NCI-H748 treated with DMSO at 0.1 percent for 48 hours (cell line): ENCODE results near the gene MICAL2.

Experiments used
- DNase-seq: peaks from one replicate; lab custom pipeline; 2025; lab: John Stamatoyannopoulos, UW

MICAL2 gene

GRCh38 chr11:12171921-12172320 is 61.5 kb downstream of the MICAL2 start:
- DNase-seq = no peak

- no peak for DNase-seq
Measured at GRCh38 chr11:12172493-12173013, 62.2 kb downstream of the MICAL2 start.

GRCh38 chr11:12173111-12173510 is 62.7 kb downstream of the MICAL2 start:
- DNase-seq = no peak

GRCh38 chr11:12174128-12174476 is 63.7 kb downstream of the MICAL2 start:
- DNase-seq = no peak

- no peak for DNase-seq
Measured at GRCh38 chr11:12174477-12175143, 64.2 kb downstream of the MICAL2 start.

- no peak for DNase-seq
Measured at GRCh38 chr11:12175694-12176241, 65.4 kb downstream of the MICAL2 start.

- no peak for DNase-seq
Measured at GRCh38 chr11:12176410-12176809, 66.0 kb downstream of the MICAL2 start.

- DNase-seq = no peak
Measured at GRCh38 chr11:12177739-12178338, 67.4 kb downstream of the MICAL2 start.

- DNase-seq = no peak
Measured at GRCh38 chr11:12179019-12179418, 68.6 kb downstream of the MICAL2 start.

GRCh38 chr11:12179531-12179930 is 69.1 kb downstream of the MICAL2 start:
- DNase-seq = no peak

GRCh38 chr11:12180257-12181205 is 70.1 kb downstream of the MICAL2 start:
- DNase-seq = no peak

- no peak for DNase-seq
Measured at GRCh38 chr11:12182302-12182675, 71.9 kb downstream of the MICAL2 start.

- no peak for DNase-seq
Measured at GRCh38 chr11:12182676-12183541, 72.5 kb downstream of the MICAL2 start.

- DNase-seq = no peak
Measured at GRCh38 chr11:12183827-12184620, 73.6 kb downstream of the MICAL2 start.

GRCh38 chr11:12184699-12185098 is 74.3 kb downstream of the MICAL2 start:
- DNase-seq = no peak

GRCh38 chr11:12185106-12185690 is 74.8 kb downstream of the MICAL2 start:
- no peak for DNase-seq

GRCh38 chr11:12185914-12186313 is 75.5 kb downstream of the MICAL2 start:
- no peak for DNase-seq

GRCh38 chr11:12186701-12187100 is 76.3 kb downstream of the MICAL2 start:
- no peak for DNase-seq

GRCh38 chr11:12187399-12187798 is 77.0 kb downstream of the MICAL2 start:
- DNase-seq = no peak
